OCI-LY1 (cell line): ENCODE measurements around the gene MACF1.

ENCODE experiments used
- H2AFZ ChIP-seq: fragments of 200-600 bp; sonication (generic), shearing (Covaris generic); 2 replicates; pipeline ENCODE4 v1.6.0; 2014; ENCODE audit warnings: antibody characterized with exemption, mild to moderate bottlenecking, low read length
- H3F3A ChIP-seq: fragments of 200-600 bp; sonication (generic), shearing (Covaris generic); 2 replicates; pipeline ENCODE4 v1.6.0; 2014; ENCODE audit warnings: mild to moderate bottlenecking, antibody characterized with exemption, low read length, moderate library complexity; ENCODE audit not compliant: insufficient read depth
- H3K27ac ChIP-seq: fragments of 200-600 bp; sonication (generic); 2 replicates; pipeline ENCODE4 v1.5.1; 2014; ENCODE audit warnings: low read length, mixed run types, mild to moderate bottlenecking, low read depth; ENCODE audit not compliant: poor library complexity, severe bottlenecking
- H3K27me3 ChIP-seq: fragments of 200-600 bp; sonication (generic); 2 replicates; pipeline ENCODE4 v1.6.0; 2014; ENCODE audit warnings: antibody characterized with exemption, mild to moderate bottlenecking, low read length, moderate library complexity; ENCODE audit not compliant: insufficient read depth
- H3K36me3 ChIP-seq: fragments of 200-600 bp; sonication (generic); 2 replicates; pipeline ENCODE4 v1.6.1; 2014; ENCODE audit warnings: mild to moderate bottlenecking, antibody characterized with exemption, low read length, moderate library complexity, mixed read lengths; ENCODE audit not compliant: insufficient read depth
- H3K4me1 ChIP-seq: fragments of 200-600 bp; sonication (generic); 2 replicates; pipeline ENCODE4 v1.5.1; 2014; ENCODE audit warnings: mild to moderate bottlenecking, low read length, moderate library complexity; ENCODE audit not compliant: insufficient read depth, severe bottlenecking
- H3K4me2 ChIP-seq: fragments of 200-600 bp; sonication (generic), shearing (Covaris generic); 2 replicates; pipeline ENCODE4 v1.6.1; 2014; ENCODE audit warnings: low read length
- H3K4me3 ChIP-seq: fragments of 200-600 bp; sonication (generic); 2 replicates; pipeline ENCODE4 v1.5.1; 2014; ENCODE audit warnings: low read length, low read depth, mild to moderate bottlenecking, mixed read lengths; ENCODE audit not compliant: poor library complexity, severe bottlenecking
- H3K79me2 ChIP-seq: fragments of 200-600 bp; shearing (Covaris generic); 2 replicates; pipeline ENCODE4 v1.6.1; 2016; ENCODE audit warnings: mixed run types, low read length, mixed read lengths; ENCODE audit not compliant: insufficient read depth
- H3K9ac ChIP-seq: fragments of 200-600 bp; sonication (generic), shearing (Covaris generic); 2 replicates; pipeline ENCODE4 v1.6.1; 2014; ENCODE audit warnings: mild to moderate bottlenecking, low read length, mixed read lengths
- H3K9me2 ChIP-seq: fragments of 200-600 bp; sonication (generic), shearing (Covaris generic); 2 replicates; pipeline ENCODE4 v1.6.1; 2014; ENCODE audit warnings: low read depth, mild to moderate bottlenecking, low read length, mixed read lengths
- H3K9me3 ChIP-seq: fragments of 200-600 bp; shearing (Covaris generic); 2 replicates; pipeline ENCODE4 v1.6.1; 2014; ENCODE audit warnings: low read length, mixed read lengths
- H4K20me1 ChIP-seq: fragments of 200-600 bp; sonication (generic), shearing (Covaris generic); 2 replicates; pipeline ENCODE4 v1.6.0; 2016; ENCODE audit warnings: mild to moderate bottlenecking, low read length; ENCODE audit not compliant: insufficient read depth
- EZH2 ChIP-seq: fragments of 200-600 bp; sonication (generic), shearing (Covaris generic); IDR thresholded peaks from 2 replicates; pipeline ENCODE4 v1.8.0; 2017; ENCODE audit warnings: borderline replicate concordance, mixed run types, mild to moderate bottlenecking, antibody characterized with exemption, low read length, moderate library complexity, mixed read lengths
- TF ChIP-seq, protein P1 (sequence below): fragments of 200-600 bp; sonication (generic), shearing (Covaris generic); IDR thresholded peaks from 2 replicates; pipeline ENCODE4 v1.5.1; 2017; ENCODE audit warnings: mild to moderate bottlenecking, antibody characterized with exemption, low read length, moderate library complexity, mixed read lengths

The MACF1 gene

DNA sequence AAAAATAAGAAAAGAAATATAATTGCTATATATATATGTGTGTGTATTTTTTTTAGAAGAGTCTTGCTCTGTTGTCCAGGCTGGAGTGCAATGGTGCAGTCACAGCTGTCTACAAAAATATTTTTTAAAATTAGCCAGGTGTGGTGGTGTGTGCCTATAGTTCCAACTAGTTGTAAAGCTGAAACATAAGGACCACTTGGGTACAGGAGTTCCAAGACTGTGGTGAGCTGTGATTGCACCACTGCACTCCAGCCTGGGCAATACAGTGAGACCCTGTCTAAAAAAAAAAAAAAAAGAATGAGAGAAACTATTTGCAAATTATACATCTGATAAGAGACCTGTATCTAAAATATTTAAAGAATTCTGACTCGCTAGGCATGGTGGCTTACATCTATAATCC lies 328.9 kb downstream of the MACF1 start:
- Histone ChIP-seq H2AFZ (no peak overlapping the region), H3K4me3 (no peak overlapping the region), H4K20me1 (no peaks in the 10 kb centered on the region), H3K27ac (no peak overlapping the region), H3K36me3 (peaks cover 13% of the 10 kb centered on the region), H3K9me3 (no peaks in the 10 kb centered on the region), H3K4me1 (no peaks in the 10 kb centered on the region), H3K79me2 (no peaks in the 10 kb centered on the region), H3K27me3 (no peaks in the 10 kb centered on the region), H3K9ac (no peak overlapping the region), H3F3A (no peaks in the 10 kb centered on the region), H3K4me2 (no peak overlapping the region), H3K9me2 (no peaks in the 10 kb centered on the region)
- TF ChIP-seq EZH2, result no peak
- TF ChIP-seq, protein P1, sequence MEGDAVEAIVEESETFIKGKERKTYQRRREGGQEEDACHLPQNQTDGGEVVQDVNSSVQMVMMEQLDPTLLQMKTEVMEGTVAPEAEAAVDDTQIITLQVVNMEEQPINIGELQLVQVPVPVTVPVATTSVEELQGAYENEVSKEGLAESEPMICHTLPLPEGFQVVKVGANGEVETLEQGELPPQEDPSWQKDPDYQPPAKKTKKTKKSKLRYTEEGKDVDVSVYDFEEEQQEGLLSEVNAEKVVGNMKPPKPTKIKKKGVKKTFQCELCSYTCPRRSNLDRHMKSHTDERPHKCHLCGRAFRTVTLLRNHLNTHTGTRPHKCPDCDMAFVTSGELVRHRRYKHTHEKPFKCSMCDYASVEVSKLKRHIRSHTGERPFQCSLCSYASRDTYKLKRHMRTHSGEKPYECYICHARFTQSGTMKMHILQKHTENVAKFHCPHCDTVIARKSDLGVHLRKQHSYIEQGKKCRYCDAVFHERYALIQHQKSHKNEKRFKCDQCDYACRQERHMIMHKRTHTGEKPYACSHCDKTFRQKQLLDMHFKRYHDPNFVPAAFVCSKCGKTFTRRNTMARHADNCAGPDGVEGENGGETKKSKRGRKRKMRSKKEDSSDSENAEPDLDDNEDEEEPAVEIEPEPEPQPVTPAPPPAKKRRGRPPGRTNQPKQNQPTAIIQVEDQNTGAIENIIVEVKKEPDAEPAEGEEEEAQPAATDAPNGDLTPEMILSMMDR, result no peak
